Esophagus squamous epithelium (tissue), 5 donors: ENCODE results near the gene MAP4K1. TPM values are rescaled to one million over a fixed set of nuclear protein-coding genes. Genes with fewer than 3 reads are reported as not detected.

Experiments used
- DNase-seq: peaks from one replicate; lab custom pipeline; 2025; lab: John Stamatoyannopoulos, UW
- H3K27ac ChIP-seq, 4 donors: fragments of 200-600 bp; sonication (generic); one replicate each; pipeline ENCODE4 v1.5.1; 2016 to 2019; ENCODE audit warnings: mild to moderate bottlenecking in 1 of 4
- H3K27me3 ChIP-seq, 4 donors: fragments of 200-600 bp; sonication (generic); 1 replicate in 3 of 4; 2 replicates in 1 of 4; pipeline versions ENCODE4 v1.5.1 to v1.6.0; 2017 to 2021; ENCODE audit warnings: antibody characterized with exemption in 1 of 4
- H3K36me3 ChIP-seq, 3 donors: fragments of 200-600 bp; sonication (generic); one replicate each; pipeline ENCODE4 v1.5.1; 2016 to 2019
- H3K4me1 ChIP-seq, 3 donors: fragments of 200-600 bp; sonication (generic); one replicate each; pipeline ENCODE4 v1.5.1; 2017 to 2019
- H3K4me3 ChIP-seq, 4 donors: fragments of 200-600 bp; sonication (generic); 1 replicate in 3 of 4; 2 replicates in 1 of 4; pipeline ENCODE4 v1.5.1; 2016 to 2019; ENCODE audit warnings: mild to moderate bottlenecking in 2 of 4, moderate library complexity in 1 of 4
- H3K9me3 ChIP-seq, 3 donors: fragments of 200-600 bp; sonication (generic); one replicate each; pipeline ENCODE4 v1.5.1; 2016 to 2019
- CTCF ChIP-seq, 6 experiments: fragments of 450-650 bp in 4 of 6; fragments of 200-600 bp in 2 of 6; sonication (generic) in 2 of 6; IDR thresholded peaks; one replicate each; pipeline ENCODE4 v1.5.1; 2016 to 2019; ENCODE audit warnings: antibody characterized with exemption in 6 of 6, mild to moderate bottlenecking in 4 of 6, moderate library complexity in 4 of 6
- POLR2A ChIP-seq, 4 donors: fragments of 450-650 bp; IDR thresholded peaks; one replicate each; pipeline ENCODE4 v1.6.1; 2017; ENCODE audit warnings: antibody characterized with exemption in 4 of 4, mild to moderate bottlenecking in 4 of 4, moderate library complexity in 3 of 4
- WGBS, 2 donors: methylation state at CpG; one replicate each; pipeline ENCODE4 v1.1.5; 2018; 5-methylcytosine and 5-hydroxymethylcytosine counted together
- intact Hi-C: fragments of 100-400 bp; cut with DNase I; formaldehyde crosslinking; loops from one replicate; pipeline ENCODE4 v1.15.0; 2022
- total RNA-seq, 4 donors: library from RNA; depleted of rRNA; stranded (reverse); fragments of >200 nt; gene quantifications; one replicate each; pipeline ENCODE4 v1.1.0, GENCODE V29; 2016
- donor health status: DM: yes; HTN: yes; CAD: no.

MAP4K1 gene
- total RNA-seq, 4 donors from 2014 or later, result 1.5 to 4.2 (median 2.7) TPM

GRCh38 chr19:38657633-38658222 is 40.0 kb upstream of the MAP4K1 start:
- H3K9me3 ChIP-seq, result no peaks in the 10 kb centered on the region
- TF ChIP-seq CTCF (IDR thresholded peaks at IDR 0.05) (no peak), POLR2A (IDR thresholded peaks at IDR 0.05) (no peak)
- H3K4me1 ChIP-seq, result peaks cover 72 to 100% (median 92%) of the 10 kb centered on the region in 3 donors
- H3K27ac ChIP-seq, result peak overlapping the region; percentile 97 to 100 (median 98)
- WGBS, 2 donors, result 29 to 32% methylated on average over 8 of the region's 8 CpGs
- peaks cover 0 to 40% (median 0%) of the 10 kb centered on the region in 3 donors for H3K36me3 ChIP-seq
- H3K4me3 ChIP-seq, result peak overlapping the region in 1 of 4 donors; percentile 13
- no peaks in the 10 kb centered on the region for H3K27me3 ChIP-seq
- intact Hi-C loops, result no loop called here
- no peak for DNase-seq

GRCh38 chr19:38656171-38656981 is 38.6 kb upstream of the MAP4K1 start:
- Histone ChIP-seq H3K9me3 (no peaks in the 10 kb centered on the region), H3K27me3 (no peaks in the 10 kb centered on the region), H3K36me3 (peaks cover 0 to 40% (median 0%) of the 10 kb centered on the region in 3 donors), H3K4me3 (peak overlapping the region in 1 of 4 donors; percentile 5), H3K4me1 (peaks cover 70 to 100% (median 93%) of the 10 kb centered on the region in 3 donors), H3K27ac (peak overlapping the region; percentile 97 to 100 (median 98))
- intact Hi-C loops, result no loop called here
- DNase-seq, result no peak
- WGBS, 2 donors, result 50 to 67% methylated on average over 7 of the region's 7 CpGs
- TF ChIP-seq CTCF (IDR thresholded peaks at IDR 0.05) (no peak), POLR2A (IDR thresholded peaks at IDR 0.05) (no peak)

- Histone ChIP-seq H3K27ac (peak overlapping the region; percentile 97 to 100 (median 98)), H3K4me1 (peaks cover 70 to 100% (median 94%) of the 10 kb centered on the region in 3 donors), H3K9me3 (no peaks in the 10 kb centered on the region), H3K4me3 (no peak overlapping the region), H3K36me3 (peaks cover 0 to 29% (median 0%) of the 10 kb centered on the region in 3 donors), H3K27me3 (no peaks in the 10 kb centered on the region)
- TF ChIP-seq POLR2A (IDR thresholded peaks at IDR 0.05) (no peak), CTCF (IDR thresholded peaks at IDR 0.05) (no peak)
- 31 to 51% methylated on average over 5 of the region's 5 CpGs for WGBS, 2 donors
- DNase-seq, result no peak
- intact Hi-C loops, result no loop called here
Observed at GRCh38 chr19:38655148-38655824, 37.5 kb upstream of the MAP4K1 start.

- Histone ChIP-seq H3K36me3 (peaks cover 0 to 29% (median 0%) of the 10 kb centered on the region in 3 donors), H3K4me3 (no peak overlapping the region)
- DNase-seq, result no peak
Observed at GRCh38 chr19:38654628-38655055, 36.9 kb upstream of the MAP4K1 start.

More at GRCh38 chr19:38654628-38655055, 36.9 kb upstream of the MAP4K1 start:
- Histone ChIP-seq H3K9me3 (no peaks in the 10 kb centered on the region), H3K27ac (peak overlapping the region; percentile 97 to 100 (median 98)), H3K4me1 (peaks cover 68 to 100% (median 89%) of the 10 kb centered on the region in 3 donors), H3K27me3 (no peaks in the 10 kb centered on the region)
- WGBS, 2 donors, result 20 to 21% methylated on average over 6 of the region's 6 CpGs
- TF ChIP-seq CTCF (IDR thresholded peaks at IDR 0.05) (no peak), POLR2A (IDR thresholded peaks at IDR 0.05) (no peak)
- intact Hi-C loops, result no loop called here
